OCI-LY1 (cell line): ENCODE measurements around the gene OR2W3.

Source experiments
- EZH2 ChIP-seq: fragments of 200-600 bp; sonication (generic), shearing (Covaris generic); IDR thresholded peaks from 2 replicates; pipeline ENCODE4 v1.8.0; 2017; ENCODE audit warnings: borderline replicate concordance, mixed run types, mild to moderate bottlenecking, antibody characterized with exemption, low read length, moderate library complexity, mixed read lengths
- TF ChIP-seq, protein P1 (sequence below): fragments of 200-600 bp; sonication (generic), shearing (Covaris generic); IDR thresholded peaks from 2 replicates; pipeline ENCODE4 v1.5.1; 2017; ENCODE audit warnings: mild to moderate bottlenecking, antibody characterized with exemption, low read length, moderate library complexity, mixed read lengths

DNA sequence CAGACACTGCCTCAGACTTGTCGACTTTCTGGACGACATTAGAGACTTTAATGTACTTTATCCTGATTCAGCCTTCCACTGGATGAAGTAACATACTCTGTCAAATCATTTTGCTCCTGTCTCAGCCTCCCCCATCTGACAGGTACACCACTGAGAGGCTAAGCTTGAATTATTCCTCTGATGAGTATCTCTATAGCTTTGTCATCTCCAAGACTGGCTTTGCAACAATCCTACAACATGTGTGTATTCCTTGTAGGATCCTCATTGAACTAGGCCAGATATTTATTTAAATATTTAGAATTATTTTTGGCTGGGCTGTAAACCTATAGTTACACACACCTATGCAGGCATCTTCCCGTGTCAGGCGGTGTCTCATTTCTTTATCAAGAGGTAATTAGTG, 39.5 kb upstream of the OR2W3 start:
- TF ChIP-seq, protein P1, sequence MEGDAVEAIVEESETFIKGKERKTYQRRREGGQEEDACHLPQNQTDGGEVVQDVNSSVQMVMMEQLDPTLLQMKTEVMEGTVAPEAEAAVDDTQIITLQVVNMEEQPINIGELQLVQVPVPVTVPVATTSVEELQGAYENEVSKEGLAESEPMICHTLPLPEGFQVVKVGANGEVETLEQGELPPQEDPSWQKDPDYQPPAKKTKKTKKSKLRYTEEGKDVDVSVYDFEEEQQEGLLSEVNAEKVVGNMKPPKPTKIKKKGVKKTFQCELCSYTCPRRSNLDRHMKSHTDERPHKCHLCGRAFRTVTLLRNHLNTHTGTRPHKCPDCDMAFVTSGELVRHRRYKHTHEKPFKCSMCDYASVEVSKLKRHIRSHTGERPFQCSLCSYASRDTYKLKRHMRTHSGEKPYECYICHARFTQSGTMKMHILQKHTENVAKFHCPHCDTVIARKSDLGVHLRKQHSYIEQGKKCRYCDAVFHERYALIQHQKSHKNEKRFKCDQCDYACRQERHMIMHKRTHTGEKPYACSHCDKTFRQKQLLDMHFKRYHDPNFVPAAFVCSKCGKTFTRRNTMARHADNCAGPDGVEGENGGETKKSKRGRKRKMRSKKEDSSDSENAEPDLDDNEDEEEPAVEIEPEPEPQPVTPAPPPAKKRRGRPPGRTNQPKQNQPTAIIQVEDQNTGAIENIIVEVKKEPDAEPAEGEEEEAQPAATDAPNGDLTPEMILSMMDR: no peak
- no peak for TF ChIP-seq EZH2
